ENCODE measurements around the gene AUTS2. TPM values are rescaled to one million over a fixed set of nuclear protein-coding genes. Genes with fewer than 3 reads are reported as not detected.

AUTS2 gene
- total and polyA plus RNA-seq, 11 donors = 3.4 to 14.0 (median 7.3) TPM

DNA sequence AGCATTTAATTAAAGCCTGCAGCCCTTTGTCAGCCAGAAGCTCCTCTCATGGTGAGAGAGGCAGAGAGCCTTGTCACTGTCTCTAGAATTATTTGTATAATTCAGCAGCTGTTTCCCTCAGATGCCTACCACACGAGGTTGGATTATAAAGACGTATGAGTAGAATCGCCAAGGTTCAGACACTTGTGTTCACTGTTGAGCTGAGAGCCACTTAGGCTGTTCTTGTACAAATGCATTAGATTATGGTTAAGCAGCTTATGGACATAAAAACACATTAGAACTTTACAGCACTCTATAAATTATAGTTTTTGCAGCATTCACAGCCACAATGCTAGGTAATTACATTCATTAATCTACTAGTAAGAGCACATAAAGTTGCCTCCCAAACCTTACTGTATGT, 282.6 kb downstream of the AUTS2 start:
- TF ChIP-seq CTCF (IDR thresholded peaks at IDR 0.05) (no peak), POLR2A (IDR thresholded peaks at IDR 0.05) (no peak)
- Histone ChIP-seq H3K4me3 (no peak overlapping the region), H3K36me3 (no peaks in the 10 kb centered on the region), H3K4me1 (peaks cover 0 to 6% (median 0%) of the 10 kb centered on the region in 12 donors), H3K9me3 (no peaks in the 10 kb centered on the region), H3K27me3 (no peaks in the 10 kb centered on the region), H3K27ac (no peak overlapping the region)
- ATAC-seq (no peak), DNase-seq (no peak)
- intact Hi-C loops (cut with DNase I) = no loop called here
- 83 to 91% (median 86%) methylated on average over 3 of the region's 3 CpGs for WGBS, 4 donors

- no peak for DNase-seq
- no peaks in the 10 kb centered on the region for H3K9me3 ChIP-seq
- intact Hi-C loops (cut with DNase I) = no loop called here
- H3K36me3 ChIP-seq = no peaks in the 10 kb centered on the region
- no peak overlapping the region for H3K4me3 ChIP-seq
- H3K4me1 ChIP-seq = peaks cover 0 to 7% (median 0%) of the 10 kb centered on the region in 12 donors
- 92 to 97% (median 95%) methylated on average over 1 of the region's 1 CpG for WGBS, 4 donors
- no peak for ATAC-seq
- H3K27ac ChIP-seq = no peak overlapping the region
- no peaks in the 10 kb centered on the region for H3K27me3 ChIP-seq
- no peak for TF ChIP-seq POLR2A (IDR thresholded peaks at IDR 0.05)
- TF ChIP-seq CTCF (IDR thresholded peaks at IDR 0.05) = no peak
Measured at GRCh38 chr7:69882269-69882668, 284.0 kb downstream of the AUTS2 start.

GRCh38 chr7:69883399-69883891, 285.2 kb downstream of the AUTS2 start:
- Histone ChIP-seq H3K27me3 (no peaks in the 10 kb centered on the region), H3K4me1 (peaks cover 0 to 7% (median 0%) of the 10 kb centered on the region in 12 donors), H3K9me3 (no peaks in the 10 kb centered on the region), H3K36me3 (no peaks in the 10 kb centered on the region), H3K4me3 (no peak overlapping the region), H3K27ac (no peak overlapping the region)
- DNase-seq = no peak
- 94 to 98% (median 95%) methylated on average over 7 of the region's 7 CpGs for WGBS, 4 donors
- no peak for ATAC-seq
- TF ChIP-seq CTCF (IDR thresholded peaks at IDR 0.05) (no peak), POLR2A (IDR thresholded peaks at IDR 0.05) (no peak)
- intact Hi-C loops (cut with DNase I) = no loop called here

DNA sequence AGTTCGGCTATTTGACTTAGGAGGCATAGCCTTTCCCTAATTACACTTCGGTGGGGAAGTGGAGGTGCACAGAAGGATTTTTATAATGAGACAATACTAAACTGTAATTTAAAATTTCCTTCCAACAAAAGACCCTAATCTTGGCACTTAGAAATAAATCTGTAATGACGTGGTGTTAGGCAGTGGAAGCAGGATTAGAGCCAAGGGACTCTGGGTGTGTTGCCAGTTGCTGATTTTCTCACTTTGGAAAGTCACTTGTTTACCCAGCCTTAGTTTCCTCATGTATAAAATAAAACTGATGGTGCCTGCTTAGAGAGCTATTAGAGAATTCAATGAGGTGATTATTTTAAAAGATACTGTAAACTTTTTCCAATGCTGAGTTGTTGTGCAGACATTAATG, 287.2 kb downstream of the AUTS2 start:
- no peak for ATAC-seq
- Histone ChIP-seq H3K4me1 (peaks cover 0 to 7% (median 0%) of the 10 kb centered on the region in 12 donors), H3K27me3 (no peaks in the 10 kb centered on the region), H3K9me3 (no peaks in the 10 kb centered on the region), H3K36me3 (no peaks in the 10 kb centered on the region), H3K4me3 (no peak overlapping the region), H3K27ac (no peak overlapping the region)
- WGBS, 4 donors = 56 to 62% (median 61%) methylated on average over 3 of the region's 3 CpGs
- TF ChIP-seq POLR2A (IDR thresholded peaks at IDR 0.05) (no peak), CTCF (IDR thresholded peaks at IDR 0.05) (no peak)
- intact Hi-C loops (cut with DNase I) = loop anchor here in 1 of 10 donors (5.0 kb wide), 1 partner anchor 207 kb away; no protein-coding TSS in a partner anchor
- DNase-seq = no peak
